Measurements from ENCODE around the gene BTBD7.

BTBD7 gene

GRCh38 chr14:93212432-93212831 is 120.4 kb downstream of the BTBD7 start:
- Mint-ChIP-seq H3K27ac (no peak overlapping the region), H3K4me3 (no peak overlapping the region)
- no peak for ATAC-seq

DNA sequence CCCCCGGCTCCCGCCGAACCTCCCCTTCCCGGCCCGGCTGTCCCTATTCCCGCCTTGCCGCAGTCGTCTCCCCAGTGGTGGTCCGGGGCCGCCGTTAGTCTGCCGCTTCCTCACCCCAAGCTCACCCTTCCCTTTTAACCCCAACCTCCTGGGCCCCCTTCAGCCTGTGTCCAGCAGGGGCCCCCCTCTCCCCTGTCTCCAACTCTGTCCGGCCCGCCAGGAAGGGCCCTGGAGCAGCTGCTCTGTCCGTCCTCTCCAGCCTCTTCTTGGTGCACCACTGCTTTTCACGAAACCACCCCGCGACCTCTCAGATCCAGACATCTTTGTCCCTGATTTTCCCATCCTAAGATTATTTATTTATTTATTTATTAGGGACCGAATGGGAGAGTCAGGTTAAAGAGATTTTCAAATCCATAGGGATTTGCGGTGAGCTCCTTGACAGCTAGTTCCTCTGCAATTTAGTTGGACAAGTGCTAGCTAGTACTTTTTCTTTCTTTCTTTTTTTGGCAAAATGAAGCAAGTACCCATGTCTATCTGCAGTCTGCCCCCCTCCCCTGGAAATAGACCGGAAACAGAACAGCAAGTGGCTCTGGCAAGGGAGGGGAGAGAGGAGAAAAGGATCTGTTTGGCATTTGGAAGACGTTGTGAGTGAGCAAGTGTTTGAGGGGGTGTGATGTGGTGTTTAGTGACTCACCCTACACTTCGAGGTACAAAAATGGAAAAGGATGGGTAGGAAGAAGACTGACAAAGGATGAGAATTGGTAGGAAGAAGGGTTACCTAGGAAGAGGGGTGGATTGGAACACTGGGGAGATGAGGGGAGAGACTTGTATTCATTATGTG is 125.1 kb downstream of the BTBD7 start:
- DNase-seq (peak in 1 of 2 donors; percentile 35), ATAC-seq (peak; percentile 53)
- H3K4me3 Mint-ChIP-seq, result peak overlapping the region; percentile 78 to 89
- no peaks in the 10 kb centered on the region for H3K27me3 Mint-ChIP-seq
- H3K4me1 Mint-ChIP-seq, result peaks cover 39% of the 10 kb centered on the region
- H3K9me3 Mint-ChIP-seq, result no peaks in the 10 kb centered on the region
- H3K27ac Mint-ChIP-seq, result peak overlapping the region; percentile 4 to 98

More at GRCh38 chr14:93212432-93212831, 120.4 kb downstream of the BTBD7 start:
- no peaks in the 10 kb centered on the region for H3K27me3 Mint-ChIP-seq
- H3K9me3 Mint-ChIP-seq, result no peaks in the 10 kb centered on the region
- H3K4me1 Mint-ChIP-seq, result peaks cover 15% of the 10 kb centered on the region
- DNase-seq, result no peak

DNA sequence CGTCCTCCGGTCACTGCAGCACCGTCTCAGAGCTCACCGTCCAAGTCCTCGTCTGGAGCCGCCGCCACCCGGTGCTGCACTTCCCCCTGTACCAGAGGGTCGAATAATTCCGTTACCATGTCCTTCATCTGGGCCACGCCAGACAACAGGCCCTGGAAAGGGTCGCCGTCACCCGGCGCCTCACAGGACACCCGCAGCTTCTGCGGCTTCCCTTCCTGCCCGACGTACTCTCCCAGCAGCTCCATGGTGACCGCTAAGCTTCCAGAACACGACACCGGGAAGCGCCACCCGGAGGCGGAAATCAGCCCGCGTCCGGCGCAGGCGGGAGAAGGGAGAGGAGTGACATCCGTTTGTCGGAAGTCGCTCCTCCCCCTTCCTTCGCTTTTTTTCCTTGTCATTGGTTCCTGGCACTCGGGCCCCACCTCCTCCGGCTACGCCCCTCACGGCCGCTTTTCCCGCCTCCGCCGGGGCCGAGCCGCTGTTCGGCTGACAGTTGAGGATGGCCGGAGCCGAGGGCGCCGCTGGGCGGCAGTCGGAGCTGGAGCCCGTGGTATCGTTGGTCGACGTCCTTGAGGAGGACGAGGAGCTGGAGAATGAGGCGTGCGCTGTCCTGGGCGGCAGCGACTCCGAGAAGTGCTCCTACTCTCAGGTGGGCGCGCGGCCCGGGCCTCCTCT is 125.9 kb downstream of the BTBD7 start, which contains the start of the genes GON7 and UBR7:
TSS of gene GON7 (minus strand) at position 273 of the 675 bp plus-strand sequence. CDS start at position 245, 28 bp downstream.
TSS of gene UBR7 (plus strand) at position 464 of the 675 bp plus-strand sequence. CDS start at position 500, 36 bp downstream.
- Mint-ChIP-seq H3K4me1 (peaks cover 39% of the 10 kb centered on the region), H3K9me3 (no peaks in the 10 kb centered on the region), H3K4me3 (peak within 1 kb of the TSS; percentile 78 to 89), H3K27ac (peak within 1 kb of the TSS; percentile 98 to 99), H3K27me3 (no peaks in the 10 kb centered on the region)
- ATAC-seq (peak; percentile 96), DNase-seq (peak; percentile 85 to 89)

- peaks cover 23% of the 10 kb centered on the region for H3K4me1 Mint-ChIP-seq
- ATAC-seq (no peak), DNase-seq (no peak)
- no peaks in the 10 kb centered on the region for H3K27me3 Mint-ChIP-seq
- H3K4me3 Mint-ChIP-seq, result no peak overlapping the region
- H3K9me3 Mint-ChIP-seq, result no peaks in the 10 kb centered on the region
- H3K27ac Mint-ChIP-seq, result no peak overlapping the region
Observed at GRCh38 chr14:93201155-93201704, 131.6 kb downstream of the BTBD7 start.

DNA sequence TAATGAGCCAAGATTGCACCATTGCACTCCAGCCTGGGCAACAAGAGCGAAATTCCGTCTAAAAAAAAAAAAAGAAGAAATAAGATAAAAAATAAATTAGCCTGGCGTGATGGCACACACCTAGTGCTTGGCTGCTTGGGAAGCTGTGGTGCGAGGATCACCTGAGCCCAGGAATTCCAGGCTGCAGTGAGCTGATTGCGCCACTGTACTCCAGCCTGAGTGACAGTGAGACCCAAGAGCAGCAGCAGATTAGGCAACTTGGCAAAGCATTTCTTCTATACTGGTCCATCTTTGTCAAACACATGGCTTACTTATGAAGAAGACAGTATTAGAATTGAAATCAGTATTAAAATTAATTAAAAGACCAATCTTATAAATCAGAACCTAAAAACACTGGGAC is 132.3 kb downstream of the BTBD7 start:
- Mint-ChIP-seq H3K9me3 (no peaks in the 10 kb centered on the region), H3K4me3 (no peak overlapping the region), H3K4me1 (peaks cover 20% of the 10 kb centered on the region), H3K27ac (no peak overlapping the region), H3K27me3 (no peaks in the 10 kb centered on the region)
- ATAC-seq (no peak), DNase-seq (no peak)

GRCh38 chr14:93199031-93199430 is 133.8 kb downstream of the BTBD7 start:
- no peaks in the 10 kb centered on the region for H3K27me3 Mint-ChIP-seq
- no peaks in the 10 kb centered on the region for H3K9me3 Mint-ChIP-seq
- DNase-seq (no peak), ATAC-seq (no peak)
- H3K27ac Mint-ChIP-seq, result no peak overlapping the region
- peaks cover 4% of the 10 kb centered on the region for H3K4me1 Mint-ChIP-seq
- H3K4me3 Mint-ChIP-seq, result no peak overlapping the region

- ATAC-seq (no peak), DNase-seq (no peak)
- H3K4me3 Mint-ChIP-seq, result no peak overlapping the region
Observed at GRCh38 chr14:93195316-93195999, 137.4 kb downstream of the BTBD7 start.

More at GRCh38 chr14:93195316-93195999, 137.4 kb downstream of the BTBD7 start:
- Mint-ChIP-seq H3K9me3 (no peaks in the 10 kb centered on the region), H3K27me3 (no peaks in the 10 kb centered on the region), H3K4me1 (no peaks in the 10 kb centered on the region), H3K27ac (no peak overlapping the region)
